ENCODE data around the gene SLC25A44.

The SLC25A44 gene

DNA sequence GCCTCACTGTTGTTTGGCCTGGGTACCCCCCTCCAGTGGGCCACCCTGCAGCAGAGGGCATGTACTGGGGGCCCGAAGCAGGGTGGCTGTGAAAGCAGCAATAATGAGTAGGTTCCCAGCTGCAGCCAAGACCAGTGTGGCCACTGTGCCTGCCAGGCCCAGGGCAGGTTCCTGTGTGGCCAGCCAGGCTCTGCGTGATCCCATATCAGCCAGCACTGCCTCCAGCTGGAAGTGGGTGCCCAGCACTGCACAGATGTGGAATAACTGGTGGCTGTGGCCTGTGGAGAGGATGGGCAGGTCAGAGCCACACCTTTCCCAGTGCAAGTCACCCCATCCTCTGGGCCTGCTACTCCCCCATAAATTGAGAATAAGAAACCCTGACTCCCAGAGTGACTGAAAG is 50.2 kb downstream of the SLC25A44 start:
- no peak for DNase-seq

DNA sequence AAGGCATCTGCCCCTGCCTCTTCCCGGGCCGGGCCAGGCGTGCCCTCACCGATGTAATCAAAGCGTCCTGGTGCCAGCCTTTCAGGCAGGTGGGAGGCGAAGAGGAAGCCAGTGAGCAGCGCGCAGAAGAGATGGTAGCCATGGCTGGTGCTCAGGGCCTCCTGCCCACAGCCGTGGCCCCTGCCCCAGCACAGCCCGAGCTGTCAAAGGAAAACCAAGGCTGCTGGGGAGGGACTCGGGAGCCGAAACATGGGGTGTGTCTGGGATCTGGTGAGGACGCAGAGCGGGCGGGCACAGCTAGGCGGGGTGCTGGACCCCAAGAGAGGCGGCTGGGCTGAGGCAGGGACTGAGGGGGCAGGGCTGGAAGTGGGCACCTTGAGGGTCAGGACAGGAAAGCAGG is 50.8 kb downstream of the SLC25A44 start:
- no peak for DNase-seq

DNA sequence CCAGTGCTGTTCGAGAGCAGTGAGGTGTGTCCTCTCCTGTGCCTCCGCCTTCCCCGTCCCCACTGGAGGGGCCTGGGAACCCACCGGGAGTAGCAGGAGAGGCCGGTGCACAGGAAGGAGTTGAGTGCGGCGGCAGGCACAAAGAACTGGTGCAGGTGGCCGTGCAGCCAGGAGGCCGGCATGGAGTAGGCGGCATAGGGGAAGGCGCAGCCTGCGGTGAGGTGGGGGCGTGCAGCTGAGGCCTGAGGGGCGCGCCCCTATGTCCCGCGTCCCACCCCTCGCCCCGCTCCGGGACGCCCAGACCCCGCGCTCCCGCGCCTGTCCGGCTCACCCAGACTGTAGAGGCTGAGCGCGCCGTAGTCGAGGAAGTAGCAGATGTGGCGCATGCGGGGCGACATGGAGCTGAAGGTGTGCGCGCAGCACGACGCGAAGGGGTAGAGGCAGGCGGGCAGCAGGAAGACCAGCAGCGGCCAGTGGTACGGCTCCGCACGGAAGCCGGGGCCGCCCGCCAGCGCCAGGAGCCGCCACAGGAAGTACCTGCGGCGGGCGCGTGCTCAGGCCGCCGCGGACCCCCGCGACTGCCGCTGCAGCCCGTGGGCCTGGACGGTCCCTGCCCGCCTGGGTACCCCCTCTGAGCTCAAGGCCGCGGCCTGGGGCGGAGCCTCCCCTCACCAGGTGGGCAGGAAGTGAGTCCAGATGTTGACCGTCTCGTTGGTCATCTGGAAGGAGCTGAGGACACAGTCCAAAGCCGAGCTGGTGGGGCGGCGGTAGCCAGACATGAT is 51.7 kb downstream of the SLC25A44 start:
- DNase-seq: peak; percentile 14

DNA sequence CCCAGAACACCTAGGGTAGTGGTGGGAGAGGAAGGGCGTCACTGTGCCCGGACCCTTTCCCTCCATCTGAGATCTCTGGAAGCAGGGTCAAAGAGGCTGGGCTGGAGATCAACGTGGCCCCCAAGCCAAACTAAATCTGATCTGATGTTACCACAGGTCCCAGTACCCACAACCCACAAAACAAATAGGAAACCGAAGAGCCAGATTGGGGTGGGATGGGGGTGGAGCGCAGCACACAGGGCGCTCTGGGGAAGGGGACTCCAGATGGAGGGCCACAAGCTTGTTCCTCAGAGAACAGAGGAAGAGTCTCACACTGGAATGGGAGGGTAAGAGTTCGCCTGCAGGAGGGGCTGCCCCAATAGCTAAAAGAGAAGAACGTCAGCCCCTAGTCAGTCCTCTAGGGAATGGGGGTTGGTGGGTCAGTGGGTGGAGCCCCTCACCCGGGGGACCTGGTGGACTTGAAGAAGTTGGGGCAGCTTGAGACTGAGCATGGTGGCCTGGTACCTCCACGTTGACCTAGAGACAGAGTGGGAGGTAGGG is 52.4 kb downstream of the SLC25A44 start:
- DNase-seq: no peak

DNA sequence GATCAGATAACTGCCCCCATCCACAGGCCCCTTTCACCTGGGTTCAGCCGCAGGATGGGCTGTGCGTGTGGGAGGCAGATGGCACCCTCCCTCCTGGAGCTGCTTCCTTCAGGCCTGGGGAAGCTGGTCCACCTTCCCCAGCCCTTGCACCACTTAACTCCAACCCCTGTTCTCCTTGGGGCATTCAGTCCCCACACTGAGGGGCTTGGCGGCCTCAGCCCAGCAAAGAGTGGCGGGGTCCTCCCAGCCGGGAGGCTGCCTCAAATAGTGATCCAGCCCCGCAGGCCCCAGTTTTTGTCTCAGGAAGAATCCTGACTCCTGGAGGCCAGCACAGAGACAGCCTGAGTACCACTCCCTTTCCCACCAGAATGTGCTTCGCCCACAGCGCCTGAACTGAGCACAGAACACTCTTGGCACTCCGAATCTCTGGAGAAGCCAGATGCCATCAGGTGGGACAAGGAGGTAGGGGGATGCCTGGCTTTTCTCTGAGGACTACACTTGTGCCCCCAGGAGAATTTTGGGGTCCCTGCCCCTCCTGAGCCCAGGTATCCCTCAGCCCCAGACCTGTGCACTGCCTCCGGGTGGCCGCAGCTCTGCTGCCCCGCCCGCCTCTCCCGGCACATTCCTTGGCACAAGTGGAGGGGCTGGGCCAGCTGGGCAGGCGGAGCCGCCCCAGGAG is 53.0 kb downstream of the SLC25A44 start:
- no peak for DNase-seq

DNA sequence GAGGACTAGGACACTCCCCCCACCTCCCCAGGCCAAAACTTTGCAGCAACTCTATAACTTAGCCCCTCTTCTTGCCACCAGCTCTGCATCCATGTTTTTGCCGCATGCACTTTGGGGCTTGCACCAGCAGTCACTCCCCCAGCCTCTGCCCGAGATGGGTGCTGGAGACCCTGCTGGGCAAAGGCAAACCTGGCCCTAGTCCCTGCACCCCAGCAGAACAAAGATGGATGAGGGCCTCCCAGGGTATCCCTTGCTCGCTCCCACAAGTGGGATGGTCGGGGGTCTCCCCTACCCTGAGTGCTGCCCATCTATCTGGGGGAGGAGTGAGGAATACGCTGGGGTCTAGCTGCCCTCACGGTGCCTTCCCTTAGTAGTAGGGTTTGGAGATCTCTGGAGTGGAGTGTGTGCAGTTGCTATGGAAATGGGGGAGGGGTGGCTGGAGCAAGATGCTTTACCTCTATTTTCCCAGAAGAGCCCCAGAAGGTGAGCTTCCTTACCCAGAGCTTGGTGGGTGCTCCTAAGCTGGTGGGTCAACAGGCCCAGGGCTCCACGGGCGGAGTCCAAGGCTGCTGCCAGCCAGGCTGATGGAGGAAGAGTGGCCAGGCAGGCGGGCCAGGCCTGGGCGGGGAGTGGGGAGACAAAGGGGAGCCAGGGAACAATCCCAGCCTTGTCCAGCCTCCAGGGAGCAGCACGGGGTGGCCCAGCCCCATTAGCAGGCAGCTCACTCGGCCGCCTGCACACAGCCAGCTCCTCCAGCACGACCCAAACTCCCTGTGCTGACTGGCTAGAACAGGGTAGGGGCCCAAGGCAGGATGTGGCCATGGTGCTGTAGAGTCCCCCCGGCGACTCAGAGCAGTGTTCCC is 53.8 kb downstream of the SLC25A44 start, which contains the start of gene PAQR6:
TSS of gene PAQR6 (minus strand) at position 597 of the 863 bp plus-strand sequence. CDS start 1,325 bp downstream, outside the sequence.
- DNase-seq: no peak

DNA sequence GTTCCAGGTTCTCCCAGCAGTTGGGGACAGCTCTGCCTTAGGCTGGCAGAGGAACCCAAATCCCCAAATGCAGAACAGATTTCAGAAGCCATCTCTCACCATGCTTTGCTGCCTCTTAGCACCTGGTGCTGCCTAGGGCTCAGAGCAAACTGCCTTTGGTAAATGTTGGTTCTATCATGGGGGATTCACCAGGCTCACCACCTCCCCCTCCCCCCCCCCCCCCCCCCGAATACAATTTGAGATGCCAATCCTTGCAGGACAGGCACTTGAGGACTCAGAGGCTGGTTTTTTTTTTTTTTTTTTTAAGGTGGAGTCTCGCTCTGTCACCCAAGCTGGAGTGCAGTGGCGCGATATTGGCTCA is 54.4 kb downstream of the SLC25A44 start:
- no peak for DNase-seq

DNA sequence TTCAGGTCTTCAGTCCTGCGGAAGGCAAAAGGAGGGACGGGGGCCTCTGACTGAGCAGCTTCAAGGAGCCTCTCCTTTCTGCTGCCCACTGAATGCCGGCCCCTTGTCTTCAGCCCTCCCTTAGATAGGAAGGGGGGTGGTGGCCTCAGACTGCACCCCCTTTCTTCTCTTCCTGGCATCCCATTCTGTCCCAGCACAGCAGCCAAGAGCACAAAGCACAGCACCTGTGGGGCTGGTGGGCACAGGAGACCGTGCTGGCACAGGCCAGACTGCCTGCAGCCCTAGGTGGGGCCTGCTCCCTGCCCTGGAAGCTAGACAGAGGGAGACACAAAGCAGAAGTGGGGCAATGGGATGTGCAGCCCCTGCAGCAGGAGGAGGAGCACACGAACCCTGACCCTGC is 55.7 kb downstream of the SLC25A44 start:
- DNase-seq: no peak

DNA sequence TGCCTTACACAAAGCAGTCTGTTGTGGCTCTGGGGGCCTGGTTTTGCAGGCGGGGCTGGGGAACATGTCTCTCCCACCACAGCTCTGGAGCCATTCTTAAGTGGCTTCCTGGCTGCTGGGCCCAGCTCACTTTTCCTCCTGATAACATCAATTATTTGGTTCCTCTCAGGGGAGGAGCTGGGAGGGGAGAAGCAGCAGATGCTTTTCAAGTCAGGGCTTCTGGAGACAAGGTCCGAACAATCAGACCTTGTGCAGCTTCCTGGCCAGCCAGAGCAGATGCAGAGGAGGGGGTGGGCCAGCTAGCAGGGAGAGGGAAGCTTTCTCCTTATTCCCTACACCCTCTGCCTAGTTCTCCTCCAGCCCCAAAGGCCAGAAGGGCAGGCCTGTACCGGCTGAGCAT is 57.6 kb downstream of the SLC25A44 start:
- no peak for DNase-seq

DNA sequence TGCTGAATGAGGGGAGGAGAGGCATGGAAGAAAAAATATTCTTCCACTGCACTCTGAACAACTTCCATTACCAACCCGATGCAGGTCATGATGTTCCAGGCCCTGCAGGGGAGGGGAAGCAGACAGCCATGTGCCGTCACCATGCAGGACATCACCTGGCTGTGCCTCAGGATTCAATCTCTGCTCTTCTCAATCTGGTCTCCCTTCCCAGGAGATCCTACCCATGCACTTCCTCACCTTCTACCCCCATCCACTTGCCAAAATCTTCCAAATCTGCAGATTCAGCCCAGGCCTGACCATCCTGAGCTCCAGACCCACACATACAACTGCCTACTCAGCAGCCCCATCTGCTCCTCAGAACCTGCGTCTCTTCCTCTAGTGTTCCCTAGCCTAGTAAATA is 59.7 kb downstream of the SLC25A44 start:
- no peak for DNase-seq

DNA sequence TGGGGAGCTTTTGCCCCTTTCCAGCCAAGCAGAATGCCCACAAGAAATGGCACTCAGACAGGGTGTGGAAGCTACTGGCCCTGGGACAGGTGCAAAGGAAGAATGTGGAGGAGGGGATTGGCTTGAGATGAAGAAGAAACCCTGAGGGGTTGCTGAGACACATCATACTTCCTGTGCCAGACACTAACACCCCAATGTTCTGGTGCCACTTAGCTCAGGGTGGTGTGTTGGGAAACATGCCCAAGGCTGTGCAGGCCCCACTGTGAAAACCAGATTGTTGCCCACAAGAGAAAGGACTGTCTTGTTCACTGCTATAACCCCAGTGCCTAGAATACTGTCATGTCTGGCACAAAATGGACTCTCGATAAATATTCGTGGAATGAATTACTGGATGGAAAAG is 63.8 kb downstream of the SLC25A44 start:
- DNase-seq: no peak

DNA sequence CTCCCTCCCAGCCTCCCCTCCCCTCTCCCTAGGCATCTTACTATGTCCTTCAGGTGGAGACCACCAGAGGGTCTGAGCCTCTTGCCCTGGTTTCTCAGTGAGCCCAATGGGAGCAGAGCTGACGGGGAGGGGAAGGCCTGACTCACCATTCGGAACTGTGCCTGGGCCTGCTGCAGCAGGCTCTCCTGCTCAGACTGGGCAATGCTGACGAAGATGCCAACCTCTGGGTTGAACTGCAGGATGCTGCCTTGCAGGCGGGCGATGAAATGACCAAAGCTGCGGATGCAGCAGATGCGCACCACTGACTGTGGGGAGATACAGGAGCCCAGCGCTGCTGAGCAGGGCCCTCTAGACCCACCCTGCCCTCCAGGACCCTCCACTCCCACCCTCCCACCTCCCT is 65.0 kb downstream of the SLC25A44 start:
- no peak for DNase-seq

DNA sequence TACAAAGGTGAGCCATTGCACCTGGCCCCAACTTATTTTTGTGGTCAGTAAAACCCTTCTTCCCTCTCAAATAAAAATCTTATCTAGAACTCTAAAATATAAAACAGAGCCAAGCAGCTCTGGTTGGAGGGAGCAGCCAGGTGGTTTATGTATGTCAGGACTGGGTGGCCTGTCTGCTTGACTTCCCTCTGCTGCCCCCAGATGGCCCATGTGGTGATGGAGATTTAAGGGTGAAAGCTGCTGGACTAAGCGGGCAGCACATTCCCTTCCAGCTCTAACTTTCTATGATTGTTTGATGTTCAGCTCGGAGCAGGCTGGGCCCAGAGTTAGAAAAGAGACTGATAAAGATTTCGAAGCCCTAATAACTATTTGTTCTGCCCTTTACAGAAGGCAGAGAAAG is 65.9 kb downstream of the SLC25A44 start:
- DNase-seq: no peak

DNA sequence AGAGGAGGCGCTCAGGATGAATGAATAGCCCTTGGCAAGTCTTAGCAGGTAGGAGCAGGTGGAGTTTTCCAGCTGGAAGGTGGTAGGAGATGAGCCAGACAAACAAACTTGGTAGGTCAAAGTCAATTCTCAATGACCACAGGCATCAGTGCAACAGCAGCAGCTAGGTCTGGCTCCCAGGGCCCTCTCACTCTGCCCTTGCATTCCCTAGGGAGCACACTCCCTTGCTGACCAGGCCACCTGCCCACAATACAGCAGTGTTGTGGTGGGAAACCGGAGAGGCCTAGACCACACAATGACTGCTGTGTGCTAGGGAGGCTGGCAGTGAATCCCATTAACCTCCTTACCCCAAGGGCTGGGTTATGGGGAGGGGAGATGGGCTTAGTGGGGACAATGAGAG is 67.0 kb downstream of the SLC25A44 start:
- DNase-seq: no peak
